ENCODE measurements around the gene GREB1.

The GREB1 gene

DNA sequence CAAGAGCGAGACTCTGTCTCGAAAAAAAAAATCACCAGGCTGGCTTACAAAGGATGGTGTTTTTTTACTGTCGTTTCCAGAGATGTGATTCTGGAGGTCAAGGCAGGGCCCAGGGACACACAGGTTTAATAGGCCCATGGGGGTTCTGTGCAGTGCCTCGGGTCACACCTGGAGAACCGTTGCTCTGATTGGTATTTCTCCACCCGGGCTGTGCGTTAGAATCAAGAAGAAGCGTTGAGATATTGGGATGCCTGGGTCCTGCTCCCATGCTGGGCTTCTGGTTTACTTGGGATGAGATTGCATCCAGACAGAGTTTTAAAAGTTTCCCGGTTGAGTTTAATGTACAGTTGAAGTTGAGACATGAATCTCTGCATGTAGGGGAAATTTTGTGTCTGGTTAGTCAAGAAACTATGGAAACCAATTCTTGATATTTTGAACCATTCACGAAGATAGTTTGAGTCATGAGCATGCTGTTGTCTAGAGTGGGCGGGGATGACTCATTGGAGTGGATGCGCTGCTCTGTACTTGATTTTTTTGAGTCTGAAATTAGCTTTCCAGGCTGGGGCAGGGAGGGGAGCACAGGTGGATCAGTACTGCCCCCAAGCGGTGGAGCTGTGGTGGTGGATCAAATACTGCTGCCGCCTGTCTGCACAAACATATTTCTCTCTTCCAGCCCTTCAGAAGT lies 50.1 kb downstream of the GREB1 start:
- Mint-ChIP-seq H3K27ac (peak overlapping the region; percentile 62), H3K4me1 (ENCODE audit: low read depth) (peaks cover 10% of the 10 kb centered on the region), H3K9me3 (no peaks in the 10 kb centered on the region), H3K36me3 (ENCODE audit: low read depth) (no peaks in the 10 kb centered on the region), H3K4me3 (no peak overlapping the region), H3K27me3 (peaks cover 25% of the 10 kb centered on the region)

DNA sequence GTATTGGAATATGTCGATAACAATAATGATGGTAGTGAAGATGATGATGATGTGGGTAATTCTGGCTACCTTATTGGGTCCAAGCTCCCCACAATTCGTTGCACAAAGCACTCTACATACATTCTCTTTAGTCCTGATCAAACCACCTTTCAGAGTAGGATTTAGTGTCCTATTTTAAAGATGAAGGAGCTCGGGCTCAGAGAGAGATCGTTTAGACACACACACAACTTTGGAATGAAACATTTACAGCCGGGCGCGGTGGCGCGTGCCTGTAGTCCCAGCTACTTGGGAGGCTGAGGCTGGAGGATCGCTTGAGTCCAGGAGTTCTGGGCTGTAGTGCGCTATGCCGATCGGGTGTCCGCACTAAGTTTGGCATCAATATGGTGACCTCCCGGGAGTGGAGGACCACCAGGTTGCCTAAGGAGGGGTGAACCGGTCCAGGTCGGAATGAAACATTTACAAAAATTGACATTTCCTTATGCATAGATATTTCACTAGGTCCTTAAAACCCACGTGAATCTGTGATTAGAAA lies 50.7 kb downstream of the GREB1 start:
- Mint-ChIP-seq H3K4me3 (no peak overlapping the region), H3K36me3 (ENCODE audit: low read depth) (no peaks in the 10 kb centered on the region), H3K27ac (no peak overlapping the region), H3K4me1 (ENCODE audit: low read depth) (peaks cover 10% of the 10 kb centered on the region), H3K27me3 (peaks cover 22% of the 10 kb centered on the region), H3K9me3 (no peaks in the 10 kb centered on the region)

DNA sequence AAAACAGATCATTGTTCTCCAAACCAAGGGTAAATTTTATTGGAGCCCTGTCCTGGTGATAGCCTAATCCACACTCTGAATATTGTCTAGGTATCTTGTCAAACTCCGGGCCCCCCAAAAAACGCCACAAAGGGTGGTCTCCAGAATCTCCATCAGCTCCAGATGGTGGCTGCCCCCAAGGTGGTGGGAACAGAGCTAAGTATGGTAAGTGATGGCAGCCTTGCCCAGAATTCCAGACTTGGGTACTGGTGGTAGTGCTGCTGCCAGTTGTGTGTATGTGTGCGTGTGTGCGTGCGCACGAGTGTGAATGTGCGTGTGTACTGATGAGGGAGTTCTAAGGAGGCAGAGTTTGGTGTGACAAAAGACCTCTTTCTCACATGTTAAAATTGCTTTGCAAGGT lies 51.2 kb downstream of the GREB1 start:
- Mint-ChIP-seq H3K27me3 (peaks cover 18% of the 10 kb centered on the region), H3K27ac (no peak overlapping the region), H3K9me3 (no peaks in the 10 kb centered on the region), H3K4me1 (ENCODE audit: low read depth) (peaks cover 10% of the 10 kb centered on the region), H3K4me3 (no peak overlapping the region), H3K36me3 (ENCODE audit: low read depth) (no peaks in the 10 kb centered on the region)

DNA sequence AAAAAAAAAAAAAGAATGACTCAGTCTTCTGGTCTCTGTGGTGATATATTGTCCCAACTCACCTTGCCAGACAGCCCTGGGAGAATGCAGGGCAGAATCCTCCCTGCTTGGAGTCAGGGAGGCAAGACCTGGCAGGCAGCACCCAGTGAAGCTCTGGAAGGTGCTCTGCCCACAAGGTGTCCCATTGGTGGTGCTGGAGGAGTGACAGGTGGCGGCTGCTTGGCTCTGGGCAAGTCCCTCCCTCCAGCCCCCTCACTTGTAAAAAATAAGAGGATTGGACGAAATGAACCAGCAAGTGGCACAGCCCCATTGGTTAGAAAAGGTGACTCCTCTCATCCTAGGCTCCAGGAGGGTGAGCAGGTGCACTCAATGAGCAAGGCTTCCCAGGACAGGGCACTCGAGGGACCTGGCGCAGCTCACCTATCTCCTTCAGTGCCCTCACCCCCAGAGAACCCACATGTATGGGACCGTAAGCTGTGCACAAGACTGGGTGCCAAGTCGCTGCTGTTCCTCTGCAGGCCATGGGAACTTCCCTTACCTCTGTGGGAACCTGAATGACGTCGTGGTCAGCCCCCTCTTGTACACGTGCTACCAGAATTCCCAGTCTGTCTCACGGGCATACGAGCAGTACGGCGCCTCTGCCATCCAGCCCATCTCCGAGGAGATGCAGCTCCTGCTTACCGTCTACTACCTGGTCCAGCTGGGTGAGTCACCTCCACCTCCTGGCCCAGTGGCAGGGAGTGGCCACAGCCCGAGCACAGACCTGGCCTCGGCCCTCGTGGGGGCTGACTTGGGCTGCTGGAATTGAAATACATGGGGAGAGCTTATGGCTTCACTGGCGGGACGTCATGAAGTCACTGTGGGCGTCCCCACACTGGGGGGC lies 54.6 kb downstream of the GREB1 start:
- Mint-ChIP-seq H3K27ac (no peak overlapping the region), H3K36me3 (ENCODE audit: low read depth) (no peaks in the 10 kb centered on the region), H3K4me3 (no peak overlapping the region), H3K4me1 (ENCODE audit: low read depth) (peaks cover 6% of the 10 kb centered on the region), H3K9me3 (no peaks in the 10 kb centered on the region), H3K27me3 (peaks cover 10% of the 10 kb centered on the region)

DNA sequence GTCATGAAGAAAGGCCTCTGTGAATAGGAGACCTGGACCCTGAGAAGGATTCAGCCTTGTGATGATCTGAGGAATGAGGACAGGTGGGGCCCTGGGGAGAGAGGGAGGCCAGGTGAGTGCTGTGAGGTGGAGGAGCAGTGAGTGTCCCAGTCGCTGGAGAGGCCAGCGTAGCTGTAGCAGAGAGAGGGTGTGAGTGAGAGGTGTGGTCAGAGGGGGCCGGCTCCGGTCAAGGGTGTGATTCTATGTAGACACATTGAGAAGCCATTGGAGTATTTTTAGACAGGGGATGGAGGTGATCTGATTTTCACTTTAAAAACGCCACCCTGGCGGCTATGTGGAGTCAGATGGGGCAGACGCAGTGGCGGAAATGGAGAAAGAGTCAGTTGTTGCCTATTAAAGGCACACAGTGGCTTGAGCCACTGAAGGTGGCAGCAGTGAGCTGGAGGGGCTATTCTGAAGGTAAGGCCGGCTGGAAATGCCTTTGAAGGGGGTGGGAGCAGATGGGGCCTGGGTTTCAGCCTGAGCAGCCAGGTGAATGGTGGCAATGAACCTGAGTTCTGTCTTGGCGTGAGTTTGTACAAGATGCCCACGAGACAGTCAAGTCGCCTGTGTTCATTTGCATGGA lies 55.6 kb downstream of the GREB1 start:
- Mint-ChIP-seq H3K27ac (no peak overlapping the region), H3K4me3 (no peak overlapping the region), H3K9me3 (no peaks in the 10 kb centered on the region), H3K27me3 (peaks cover 10% of the 10 kb centered on the region), H3K36me3 (ENCODE audit: low read depth) (no peaks in the 10 kb centered on the region), H3K4me1 (ENCODE audit: low read depth) (no peaks in the 10 kb centered on the region)

DNA sequence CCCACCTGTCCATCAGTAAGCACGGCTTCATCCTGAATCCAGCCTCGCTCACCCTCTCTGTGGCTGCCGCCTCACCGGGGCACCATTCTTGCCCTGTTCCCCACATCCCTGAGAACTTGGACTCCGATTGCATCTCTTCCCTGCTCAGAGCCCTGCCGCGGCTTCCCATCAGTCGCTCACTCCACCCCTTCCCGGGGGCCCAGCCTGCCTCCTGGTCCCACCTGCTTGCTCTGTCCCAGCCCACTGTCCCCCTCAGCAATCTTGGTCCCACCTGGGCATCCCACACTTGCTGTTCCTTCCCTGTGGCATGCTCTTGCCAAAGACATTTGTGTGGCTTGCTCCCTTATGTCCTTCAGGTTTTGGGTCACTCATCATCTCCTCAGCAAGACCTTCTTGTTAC lies 56.3 kb downstream of the GREB1 start:
- Mint-ChIP-seq H3K27ac (no peak overlapping the region), H3K36me3 (ENCODE audit: low read depth) (no peaks in the 10 kb centered on the region), H3K27me3 (peaks cover 8% of the 10 kb centered on the region), H3K4me1 (ENCODE audit: low read depth) (no peaks in the 10 kb centered on the region), H3K4me3 (no peak overlapping the region), H3K9me3 (no peaks in the 10 kb centered on the region)

DNA sequence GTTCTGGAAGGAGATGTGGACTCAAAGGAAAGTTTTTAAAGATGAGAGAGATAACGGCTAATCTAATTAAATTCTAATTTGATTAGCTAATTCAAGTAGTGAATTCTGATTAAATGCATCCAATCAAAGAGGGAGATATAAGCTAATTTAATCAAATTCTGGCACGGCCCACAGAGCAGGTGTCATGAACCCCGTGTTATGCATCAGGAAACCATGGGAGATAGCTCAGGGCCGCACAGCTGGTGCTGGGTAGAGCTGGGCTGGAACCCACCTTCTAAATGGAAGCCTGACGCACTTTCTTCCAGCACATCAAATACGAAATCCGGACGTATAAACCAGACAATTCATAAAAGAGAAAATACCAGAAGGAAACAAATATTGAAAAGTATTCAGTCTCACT lies 57.2 kb downstream of the GREB1 start:
- no peaks in the 10 kb centered on the region for H3K9me3 Mint-ChIP-seq
- H3K27me3 Mint-ChIP-seq, result peaks cover 4% of the 10 kb centered on the region
- H3K27ac Mint-ChIP-seq, result no peak overlapping the region
- no peaks in the 10 kb centered on the region for H3K4me1 Mint-ChIP-seq (ENCODE audit: low read depth)
- no peak overlapping the region for H3K4me3 Mint-ChIP-seq
- H3K36me3 Mint-ChIP-seq (ENCODE audit: low read depth), result no peaks in the 10 kb centered on the region

DNA sequence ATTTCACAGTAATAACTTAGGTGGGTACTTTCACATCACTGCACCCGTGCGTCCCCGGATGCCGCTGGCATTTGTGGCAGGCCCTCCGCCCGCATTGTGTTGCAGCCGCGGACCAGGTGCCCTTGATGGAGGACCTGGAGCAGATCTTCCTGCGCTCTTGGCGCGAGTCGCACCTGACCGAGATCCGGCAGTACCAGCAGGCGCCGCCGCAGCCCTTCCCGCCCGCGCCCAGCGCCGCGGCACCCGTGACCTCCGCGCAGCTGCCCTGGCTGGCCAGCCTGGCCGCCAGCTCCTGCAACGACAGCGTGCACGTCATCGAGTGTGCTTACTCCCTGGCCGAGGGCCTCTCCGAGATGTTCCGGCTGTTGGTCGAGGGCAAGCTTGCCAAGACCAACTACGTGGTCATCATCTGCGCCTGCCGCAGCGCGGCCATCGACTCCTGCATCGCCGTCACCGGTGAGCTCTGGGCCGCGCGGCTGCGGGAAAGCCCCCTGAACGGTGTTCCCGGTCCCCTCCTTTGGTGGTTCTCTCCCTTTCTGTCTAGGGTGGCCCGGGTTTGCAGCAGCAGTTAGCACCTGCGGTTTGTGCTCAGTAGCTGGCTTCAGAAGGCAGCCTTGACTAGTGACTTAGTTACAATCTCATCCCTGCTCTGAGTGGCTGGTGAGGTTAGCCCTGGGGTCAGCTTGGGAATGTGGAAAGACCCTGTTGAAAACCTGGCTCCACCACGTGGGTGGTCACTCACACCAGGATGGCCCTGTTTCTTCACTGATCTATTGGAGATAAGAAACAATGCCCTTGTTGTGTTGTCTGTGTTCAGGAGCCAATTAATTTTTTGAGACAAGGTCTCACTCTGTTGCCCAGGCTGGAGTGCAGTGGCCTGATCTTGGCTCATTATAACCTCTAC lies 59.1 kb downstream of the GREB1 start:
- no peaks in the 10 kb centered on the region for H3K27me3 Mint-ChIP-seq
- no peak overlapping the region for H3K27ac Mint-ChIP-seq
- no peaks in the 10 kb centered on the region for H3K9me3 Mint-ChIP-seq
- no peak overlapping the region for H3K4me3 Mint-ChIP-seq
- H3K36me3 Mint-ChIP-seq (ENCODE audit: low read depth), result no peaks in the 10 kb centered on the region
- H3K4me1 Mint-ChIP-seq (ENCODE audit: low read depth), result no peaks in the 10 kb centered on the region

DNA sequence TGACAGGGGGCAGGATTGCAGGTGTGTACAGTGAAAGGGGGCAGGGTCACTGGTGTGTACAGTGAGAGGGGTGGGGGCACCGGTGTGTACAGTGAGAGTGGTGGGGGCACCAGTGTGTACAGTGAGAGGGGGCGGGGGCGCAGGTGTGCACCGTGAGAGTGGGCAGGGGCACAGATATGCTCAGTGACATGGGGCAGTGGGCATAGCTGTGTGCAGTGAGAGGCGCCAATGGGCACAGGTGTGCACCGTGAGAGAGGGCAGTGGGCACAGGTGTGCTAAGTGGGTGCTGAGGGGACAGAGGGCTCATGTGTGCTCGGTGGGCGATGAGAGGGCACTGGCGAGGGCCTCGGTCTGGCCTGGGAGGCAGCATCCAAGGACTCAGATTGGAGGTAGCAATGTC lies 63.0 kb downstream of the GREB1 start:
- Mint-ChIP-seq H3K9me3 (no peaks in the 10 kb centered on the region), H3K27ac (no peak overlapping the region), H3K4me3 (no peak overlapping the region)

DNA sequence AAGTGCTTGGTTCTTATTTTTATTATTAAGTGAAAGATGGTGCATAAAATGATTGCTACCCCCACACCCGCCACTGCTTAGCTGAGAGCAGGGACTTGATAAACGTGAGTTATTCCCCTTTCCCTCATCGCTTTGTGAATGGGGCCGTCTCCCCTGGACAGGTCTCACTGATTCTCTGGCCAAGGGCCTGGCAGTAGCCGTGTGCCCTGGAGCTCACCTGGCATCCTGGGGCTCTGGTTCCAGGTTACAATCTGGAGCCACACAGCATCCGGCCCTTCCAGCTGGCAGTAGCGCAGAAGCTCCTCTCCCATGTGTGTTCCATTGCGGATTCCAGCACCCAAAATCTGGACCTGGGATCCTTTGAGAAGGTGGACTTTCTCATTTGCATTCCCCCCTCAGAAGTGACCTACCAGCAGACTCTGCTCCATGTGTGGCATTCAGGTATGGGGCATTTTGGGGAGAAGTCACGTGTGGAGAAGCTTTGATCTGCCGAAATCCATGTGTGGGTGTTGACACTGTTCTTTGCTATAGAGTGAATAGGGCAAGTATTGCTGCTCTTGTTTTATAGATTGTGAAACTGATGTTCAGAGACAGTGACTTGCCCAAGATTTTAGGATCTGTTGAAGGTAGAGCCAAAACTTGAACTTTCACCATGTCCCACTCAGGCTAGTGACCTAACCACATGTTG lies 63.8 kb downstream of the GREB1 start:
- Mint-ChIP-seq H3K4me3 (no peak overlapping the region), H3K27me3 (no peaks in the 10 kb centered on the region), H3K4me1 (ENCODE audit: low read depth) (no peaks in the 10 kb centered on the region), H3K27ac (no peak overlapping the region), H3K36me3 (ENCODE audit: low read depth) (no peaks in the 10 kb centered on the region), H3K9me3 (no peaks in the 10 kb centered on the region)

More for the DNA sequence above, 63.0 kb downstream of the GREB1 start:
- Mint-ChIP-seq H3K36me3 (ENCODE audit: low read depth) (no peaks in the 10 kb centered on the region), H3K27me3 (no peaks in the 10 kb centered on the region), H3K4me1 (ENCODE audit: low read depth) (no peaks in the 10 kb centered on the region)

DNA sequence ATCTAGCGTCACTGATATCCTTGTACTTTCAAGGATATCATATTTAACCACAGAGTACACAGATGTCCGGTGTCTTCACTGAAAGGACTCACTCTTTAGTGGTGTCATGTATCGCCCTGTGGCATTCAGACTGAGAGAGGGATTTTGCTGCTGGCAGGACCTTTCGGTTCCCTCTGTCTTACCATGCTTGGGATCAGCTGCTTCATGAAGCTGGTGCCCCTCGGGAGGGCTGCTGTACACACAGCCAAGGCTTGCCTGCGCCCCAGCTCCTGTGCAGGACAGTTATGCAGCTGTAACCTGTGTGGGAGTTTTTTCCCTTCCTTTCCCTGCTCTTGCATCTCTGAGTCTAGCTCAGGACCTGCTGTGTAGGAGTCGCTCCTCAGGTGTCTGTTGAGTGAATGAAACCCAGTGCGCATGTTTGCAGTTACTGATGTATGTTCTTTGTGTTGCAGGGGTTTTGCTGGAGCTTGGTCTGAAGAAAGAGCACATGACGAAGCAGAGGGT lies 64.4 kb downstream of the GREB1 start:
- no peaks in the 10 kb centered on the region for H3K9me3 Mint-ChIP-seq
- no peak overlapping the region for H3K27ac Mint-ChIP-seq
- no peaks in the 10 kb centered on the region for H3K36me3 Mint-ChIP-seq (ENCODE audit: low read depth)
- H3K4me3 Mint-ChIP-seq, result no peak overlapping the region
- no peaks in the 10 kb centered on the region for H3K27me3 Mint-ChIP-seq
- H3K4me1 Mint-ChIP-seq (ENCODE audit: low read depth), result no peaks in the 10 kb centered on the region

DNA sequence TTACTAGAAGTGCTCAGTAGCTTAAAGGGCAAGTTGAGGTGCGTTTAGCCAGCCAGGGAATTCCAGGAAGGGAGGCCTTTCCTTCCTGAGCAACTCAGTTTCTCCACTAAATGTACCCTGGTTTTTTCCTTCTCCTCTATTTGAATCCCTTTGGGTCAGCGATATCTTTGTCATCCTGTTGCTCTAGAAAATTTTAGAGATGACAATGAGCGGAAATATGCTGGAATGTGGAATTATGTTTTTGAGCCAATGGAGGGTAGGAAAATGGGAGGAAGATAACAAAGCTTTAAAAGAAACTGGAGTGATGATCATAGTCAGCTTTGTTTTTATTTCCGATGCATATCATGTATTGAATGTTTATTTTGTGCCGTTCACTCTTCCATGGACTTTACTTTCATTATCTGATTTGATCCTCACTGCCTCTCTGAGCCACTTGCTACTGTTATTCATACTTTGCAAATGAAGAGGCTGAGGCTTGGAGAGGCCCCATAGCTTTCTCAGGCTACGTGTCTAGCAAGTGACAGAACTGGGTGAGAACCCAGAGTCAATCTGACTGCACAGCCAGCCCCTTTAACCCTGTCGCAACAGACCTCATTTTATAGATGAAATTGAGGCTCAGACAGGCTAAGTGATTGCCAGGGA lies 68.8 kb downstream of the GREB1 start:
- H3K4me3 Mint-ChIP-seq, result no peak overlapping the region
- no peak overlapping the region for H3K27ac Mint-ChIP-seq
- no peaks in the 10 kb centered on the region for H3K9me3 Mint-ChIP-seq
- H3K4me1 Mint-ChIP-seq (ENCODE audit: low read depth), result no peaks in the 10 kb centered on the region
- no peaks in the 10 kb centered on the region for H3K27me3 Mint-ChIP-seq
- no peaks in the 10 kb centered on the region for H3K36me3 Mint-ChIP-seq (ENCODE audit: low read depth)

DNA sequence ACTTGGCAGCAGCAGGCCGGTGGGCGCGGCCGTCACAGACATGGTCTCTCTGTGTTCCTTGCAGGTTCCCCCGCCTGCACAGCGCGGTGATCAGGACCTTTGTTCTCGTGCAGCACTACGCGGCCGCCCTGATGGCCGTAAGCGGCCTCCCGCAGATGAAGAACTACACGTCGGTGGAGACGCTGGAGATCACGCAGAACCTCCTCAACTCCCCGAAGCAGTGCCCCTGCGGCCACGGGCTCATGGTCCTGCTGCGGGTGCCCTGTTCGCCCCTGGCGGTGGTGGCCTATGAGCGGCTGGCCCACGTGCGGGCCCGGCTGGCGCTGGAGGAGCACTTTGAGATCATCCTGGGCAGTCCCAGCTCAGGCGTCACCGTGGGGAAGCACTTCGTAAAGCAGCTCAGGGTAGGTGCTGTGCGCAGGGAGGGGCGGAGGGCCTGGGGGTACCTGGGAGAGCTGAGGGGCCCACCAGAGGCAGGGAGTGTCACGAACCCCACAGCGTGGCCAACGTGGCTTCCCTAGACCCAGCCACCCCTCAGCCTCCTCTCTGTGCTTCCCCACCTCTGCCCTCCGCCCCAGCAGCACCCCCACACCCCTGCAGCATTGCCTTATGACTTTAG lies 76.9 kb downstream of the GREB1 start:
- Mint-ChIP-seq H3K9me3 (no peaks in the 10 kb centered on the region), H3K4me3 (no peak overlapping the region), H3K36me3 (ENCODE audit: low read depth) (no peaks in the 10 kb centered on the region), H3K27me3 (no peaks in the 10 kb centered on the region), H3K4me1 (ENCODE audit: low read depth) (no peaks in the 10 kb centered on the region), H3K27ac (no peak overlapping the region)

All from stimulated activated naive CD8-positive, alpha-beta T cell treated with anti-CD3 and anti-CD28 coated beads, Interleukin-15, Interleukin-2, amounts not matched to agents 100 ng/mL and 50 ng/mL, for 24 hours (primary cell).